Right renal cortex interstitium (tissue), 3 donors: ENCODE data around the gene CALM1. TPM values are rescaled to one million over a fixed set of nuclear protein-coding genes. Genes with fewer than 3 reads are reported as not detected.

Source experiments
- DNase-seq, 3 donors: peaks; one replicate each; pipeline ENCODE4 v3.0.0-alpha.2; 2013; ENCODE audit warnings: low read depth in 3 of 3, low spot score in 2 of 3
- polyA plus RNA-seq, 3 donors: library from polyadenylated mRNA; unstranded; fragments of 120-200 nt; gene quantifications; one replicate each; pipeline ENCODE4 v1.2.1, GENCODE V29; 2013; ENCODE audit not compliant: insufficient read length in 3 of 3

Gene CALM1
- polyA plus RNA-seq, 3 donors, result 389 to 428 (median 409) TPM

GRCh38 chr14:90440021-90440451 lies 43.2 kb downstream of the CALM1 start:
- no peak for DNase-seq

- no peak for DNase-seq
These were observed 43.8 kb downstream of the CALM1 start for GRCh38 chr14:90440592-90440991.

GRCh38 chr14:90442388-90442787 lies 45.6 kb downstream of the CALM1 start:
- no peak for DNase-seq

GRCh38 chr14:90443161-90444076 lies 46.6 kb downstream of the CALM1 start:
- DNase-seq, result no peak

- no peak for DNase-seq
These were observed 47.4 kb downstream of the CALM1 start for GRCh38 chr14:90444077-90444696.

- no peak for DNase-seq
These were observed 48.2 kb downstream of the CALM1 start for GRCh38 chr14:90445011-90445410.

GRCh38 chr14:90446405-90446804 lies 49.6 kb downstream of the CALM1 start:
- no peak for DNase-seq

GRCh38 chr14:90447720-90448497 lies 51.1 kb downstream of the CALM1 start:
- no peak for DNase-seq

- DNase-seq, result no peak
These were observed 52.6 kb downstream of the CALM1 start for GRCh38 chr14:90449411-90449810.

- DNase-seq, result no peak
These were observed 53.3 kb downstream of the CALM1 start for GRCh38 chr14:90450151-90450550.

- DNase-seq, result no peak
These were observed 53.8 kb downstream of the CALM1 start for GRCh38 chr14:90450667-90451066.

- DNase-seq, result no peak
These were observed 54.6 kb downstream of the CALM1 start for GRCh38 chr14:90451443-90451842.

- no peak for DNase-seq
These were observed 55.1 kb downstream of the CALM1 start for GRCh38 chr14:90451961-90452360.

- DNase-seq, result no peak
These were observed 55.5 kb downstream of the CALM1 start for GRCh38 chr14:90452366-90452765.

- peak in 1 of 3 donors; percentile 45 for DNase-seq
These were observed 56.6 kb downstream of the CALM1 start for GRCh38 chr14:90453401-90453951.

GRCh38 chr14:90454041-90455000 lies 57.5 kb downstream of the CALM1 start:
- DNase-seq, result peak in 2 of 3 donors; percentile 74 to 78

GRCh38 chr14:90455100-90455571 lies 58.3 kb downstream of the CALM1 start:
- peak in 1 of 3 donors; percentile 67 for DNase-seq

- no peak for DNase-seq
These were observed 59.7 kb downstream of the CALM1 start for GRCh38 chr14:90456551-90456950.

- no peak for DNase-seq
These were observed 60.4 kb downstream of the CALM1 start for GRCh38 chr14:90457186-90457585.
